H1 (cell line): ENCODE data around the gene NIPAL3. TPM values are rescaled to one million over a fixed set of nuclear protein-coding genes. Genes with fewer than 3 reads are reported as not detected.

ENCODE experiments used
- CHD7 ChIP-seq: fragments of 300-600 bp; sonication (generic); IDR thresholded peaks from 2 replicates; pipeline ENCODE4 v1.7.1; 2012; ENCODE audit warnings: low read length, moderate library complexity, mild to moderate bottlenecking, inconsistent platforms; ENCODE audit not compliant: insufficient replicate concordance
- polyA plus RNA-seq, 7 experiments: library from polyadenylated mRNA; depleted of rRNA in 3 of 7; stranded (reverse) in 5 of 7; unstranded in 2 of 7; fragments of >200 nt in 5 of 7; fragments of 200-250 nt in 2 of 7; gene quantifications; 1 replicate in 5 of 7; 2 replicates in 1 of 7; 4 replicates in 1 of 7; pipeline versions ENCODE4 v1.2.1 to v1.2.3, GENCODE V29; 2011 to 2013; ENCODE audit warnings: missing spikeins in 2 of 7, mixed read lengths in 2 of 7
- total RNA-seq: library from RNA; stranded (reverse); fragmentation: NEBNext Ultra II Directional; extraction: Animal tissue kit (Norgen Biotek cat#: 25700); gene quantifications from 2 replicates; pipeline ENCODE4 v1.2.1, GENCODE V29; 2021

NIPAL3 gene
- total and polyA plus RNA-seq, 2 of the 8 experiments (the other 6 are each of a cell fraction or from before 2014, with no cell fraction given) = 8.8 to 11.0 TPM

GRCh38 chr1:24476571-24476970 lies 61.0 kb downstream of the NIPAL3 start (continued):
- TF ChIP-seq CHD7 = no peak
